ENCODE results near the gene CYP2E1. TPM values are rescaled to one million over a fixed set of nuclear protein-coding genes. Genes with fewer than 3 reads are reported as not detected.
"Not testable (repeated sequence)": the region's sequence is repeated elsewhere in the genome, so short reads cannot be mapped to it uniquely, and the experiment has no call there.

The CYP2E1 gene
- total RNA-seq, 1 experiment from 2014 or later = 1.0 TPM

DNA sequence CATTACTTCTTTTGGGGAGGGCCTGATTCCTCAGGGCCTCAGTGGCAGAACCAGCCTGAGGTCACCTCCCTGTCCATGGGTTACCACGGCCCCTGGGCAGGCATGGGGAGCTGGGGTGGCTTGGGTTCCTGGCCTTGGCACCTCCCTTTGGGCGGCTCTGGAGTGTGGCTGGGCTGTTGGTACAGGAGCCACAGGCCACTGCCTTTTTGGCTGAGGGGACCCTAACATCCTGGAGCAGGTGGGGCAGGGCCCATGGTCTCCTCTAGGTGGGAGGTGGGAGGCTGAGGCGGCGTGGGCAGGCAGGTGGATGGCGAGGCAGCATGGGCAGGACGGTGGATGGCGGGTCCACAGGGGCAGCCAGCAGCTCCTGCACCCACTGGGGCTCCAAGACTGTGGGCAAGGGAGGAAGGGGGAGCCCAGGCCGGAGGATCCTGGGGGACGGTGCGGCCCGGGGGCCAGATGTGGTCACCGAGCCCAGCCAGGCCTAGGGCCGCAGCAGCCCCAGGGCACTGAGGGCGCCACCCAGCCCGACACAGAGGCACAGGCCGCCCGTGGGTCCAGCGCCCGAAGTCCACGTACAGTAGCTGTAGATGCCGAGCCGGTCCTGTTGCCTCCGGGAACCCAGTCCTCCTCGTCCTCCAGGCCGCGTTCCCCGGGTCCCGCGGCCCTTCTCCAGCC lies 40.6 kb downstream of the CYP2E1 start:
- POLR2A ChIA-PET = no interaction called here

GRCh38 chr10:133568287-133568614 lies 41.1 kb downstream of the CYP2E1 start:
- no peak for TF ChIP-seq PREB (CRISPR knock-in tag; IDR thresholded peaks at IDR 0.05; ENCODE audit: borderline replicate concordance)
- TF ChIP-seq, protein P1, sequence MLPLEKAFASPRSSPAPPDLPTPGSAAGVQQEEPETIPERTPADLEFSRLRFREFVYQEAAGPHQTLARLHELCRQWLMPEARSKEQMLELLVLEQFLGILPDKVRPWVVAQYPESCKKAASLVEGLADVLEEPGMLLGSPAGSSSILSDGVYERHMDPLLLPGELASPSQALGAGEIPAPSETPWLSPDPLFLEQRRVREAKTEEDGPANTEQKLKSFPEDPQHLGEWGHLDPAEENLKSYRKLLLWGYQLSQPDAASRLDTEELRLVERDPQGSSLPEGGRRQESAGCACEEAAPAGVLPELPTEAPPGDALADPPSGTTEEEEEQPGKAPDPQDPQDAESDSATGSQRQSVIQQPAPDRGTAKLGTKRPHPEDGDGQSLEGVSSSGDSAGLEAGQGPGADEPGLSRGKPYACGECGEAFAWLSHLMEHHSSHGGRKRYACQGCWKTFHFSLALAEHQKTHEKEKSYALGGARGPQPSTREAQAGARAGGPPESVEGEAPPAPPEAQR (CRISPR knock-in tag; IDR thresholded peaks at IDR 0.05) = no peak
- POLR2A ChIA-PET = no interaction called here
- Mint-ChIP-seq H3K27ac (no peak overlapping the region), H3K9me3 (peaks cover 31% of the 10 kb centered on the region), H3K4me1 (no peaks in the 10 kb centered on the region), H3K27me3 (ENCODE audit: low read depth) (peaks cover 7% of the 10 kb centered on the region; the same call in 1 of the 2 replicates), H3K4me3 (no peak overlapping the region), H3K36me3 (peaks cover 26% of the 10 kb centered on the region)
- CTCF ChIA-PET = no interaction called here
- ATAC-seq (no peak), DNase-seq (ENCODE audit: low spot score) (no peak)

More for the DNA sequence above, 40.6 kb downstream of the CYP2E1 start:
- ATAC-seq = no peak
- CTCF ChIA-PET = no interaction called here
- Mint-ChIP-seq H3K4me3 (no peak overlapping the region), H3K27ac (no peak overlapping the region), H3K4me1 (no peaks in the 10 kb centered on the region), H3K9me3 (peaks cover 31% of the 10 kb centered on the region), H3K36me3 (peaks cover 26% of the 10 kb centered on the region), H3K27me3 (ENCODE audit: low read depth) (peaks cover 7% of the 10 kb centered on the region; the same call in 1 of the 2 replicates)
- TF ChIP-seq, protein P2, sequence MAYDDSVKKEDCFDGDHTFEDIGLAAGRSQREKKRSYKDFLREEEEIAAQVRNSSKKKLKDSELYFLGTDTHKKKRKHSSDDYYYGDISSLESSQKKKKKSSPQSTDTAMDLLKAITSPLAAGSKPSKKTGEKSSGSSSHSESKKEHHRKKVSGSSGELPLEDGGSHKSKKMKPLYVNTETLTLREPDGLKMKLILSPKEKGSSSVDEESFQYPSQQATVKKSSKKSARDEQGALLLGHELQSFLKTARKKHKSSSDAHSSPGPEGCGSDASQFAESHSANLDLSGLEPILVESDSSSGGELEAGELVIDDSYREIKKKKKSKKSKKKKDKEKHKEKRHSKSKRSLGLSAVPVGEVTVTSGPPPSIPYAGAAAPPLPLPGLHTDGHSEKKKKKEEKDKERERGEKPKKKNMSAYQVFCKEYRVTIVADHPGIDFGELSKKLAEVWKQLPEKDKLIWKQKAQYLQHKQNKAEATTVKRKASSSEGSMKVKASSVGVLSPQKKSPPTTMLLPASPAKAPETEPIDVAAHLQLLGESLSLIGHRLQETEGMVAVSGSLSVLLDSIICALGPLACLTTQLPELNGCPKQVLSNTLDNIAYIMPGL (CRISPR knock-in tag; IDR thresholded peaks at IDR 0.05) = no peak
- TF ChIP-seq PRDM15 (CRISPR knock-in tag; IDR thresholded peaks at IDR 0.05) (no peak), GRHL2 (CRISPR knock-in tag; IDR thresholded peaks at IDR 0.05; ENCODE audit: insufficient replicate concordance, severe bottlenecking) (no peak)
- no peak for DNase-seq (ENCODE audit: low spot score)

DNA sequence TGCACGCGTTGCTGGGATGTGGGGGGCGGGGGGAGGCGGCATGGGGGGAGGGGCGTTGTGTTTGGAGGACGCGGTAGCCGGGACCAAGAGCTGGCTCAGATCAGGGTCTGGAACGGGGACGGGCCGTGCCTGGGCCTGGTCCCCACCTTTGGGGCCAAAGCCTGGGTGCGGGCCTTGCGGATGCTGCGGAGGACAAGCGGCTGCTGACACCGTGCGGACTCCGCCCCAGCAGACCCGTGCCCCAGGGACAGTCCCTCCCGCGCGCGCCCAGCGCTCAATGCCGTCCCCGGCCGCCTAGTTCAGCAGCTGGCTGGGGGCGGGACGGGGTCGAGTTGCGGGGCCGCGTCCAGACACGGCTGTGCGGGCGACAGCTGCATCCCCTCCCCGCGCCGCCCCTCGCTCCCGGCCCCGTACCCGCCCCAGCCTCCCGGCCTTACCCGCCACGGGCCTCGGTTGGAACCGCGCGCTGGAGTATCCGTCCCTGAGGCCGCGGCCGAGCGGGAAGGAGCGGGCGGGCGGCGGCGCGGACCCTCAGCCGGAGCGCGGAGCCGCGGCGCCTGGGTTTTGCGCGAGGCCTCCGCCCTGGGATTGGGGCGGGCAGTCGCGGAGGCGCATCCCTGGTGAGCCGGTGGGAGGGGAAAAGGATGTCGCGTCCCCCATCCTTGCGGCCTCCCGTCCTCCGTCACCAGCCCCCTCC lies 41.8 kb downstream of the CYP2E1 start:
- CTCF ChIA-PET; POLR2A ChIA-PET; H3K4me3 Mint-ChIP-seq; H3K4me1 Mint-ChIP-seq; H3K27ac Mint-ChIP-seq; DNase-seq (ENCODE audit: low spot score); H3K27me3 Mint-ChIP-seq (ENCODE audit: low read depth): not testable (repeated sequence)
- H3K36me3 Mint-ChIP-seq = peaks cover 29% of the 10 kb centered on the region
- peaks cover 32% of the 10 kb centered on the region for H3K9me3 Mint-ChIP-seq
- peak; percentile 74 for ATAC-seq

GRCh38 chr10:133569801-133570200 lies 42.6 kb downstream of the CYP2E1 start:
- H3K27me3 Mint-ChIP-seq (ENCODE audit: low read depth); CTCF ChIA-PET; H3K4me1 Mint-ChIP-seq; H3K4me3 Mint-ChIP-seq; DNase-seq (ENCODE audit: low spot score); POLR2A ChIA-PET; H3K27ac Mint-ChIP-seq: not testable (repeated sequence)
- ATAC-seq = peak; percentile 14; the same call in 1 of the 2 replicates
- Mint-ChIP-seq H3K36me3 (peaks cover 24% of the 10 kb centered on the region), H3K9me3 (peaks cover 28% of the 10 kb centered on the region)

DNA sequence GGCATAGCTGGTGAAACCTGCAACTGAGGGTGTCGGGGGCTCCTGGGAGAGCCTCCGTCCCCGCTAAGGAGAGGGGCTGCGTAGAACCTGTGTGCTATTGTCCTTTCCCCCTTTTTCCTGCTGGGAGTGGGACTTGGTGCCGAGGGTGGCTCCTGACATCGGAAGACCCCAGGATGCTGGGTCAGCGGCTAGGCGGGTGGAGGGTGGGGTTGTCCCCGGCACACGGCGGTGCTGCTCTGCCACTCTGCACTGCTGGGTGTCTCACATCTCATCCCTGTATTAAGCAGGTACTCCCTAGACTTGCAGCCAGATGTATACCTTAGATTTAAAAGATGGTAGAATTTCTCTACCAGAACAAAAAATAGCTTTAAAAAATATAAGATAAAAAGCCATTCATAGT lies 44.9 kb downstream of the CYP2E1 start:
- H3K4me3 Mint-ChIP-seq; DNase-seq (ENCODE audit: low spot score); CTCF ChIA-PET; ATAC-seq; H3K4me1 Mint-ChIP-seq; H3K27ac Mint-ChIP-seq: not testable (repeated sequence)
- Mint-ChIP-seq H3K36me3 (peaks cover 27% of the 10 kb centered on the region), H3K9me3 (peaks cover 27% of the 10 kb centered on the region), H3K27me3 (ENCODE audit: low read depth) (peaks cover 11% of the 10 kb centered on the region; the same call in 1 of the 2 replicates)
- POLR2A ChIA-PET = interaction anchor here (0.7 kb wide), 1 partner anchor 303 kb away, joined by 6 read pairs; no protein-coding TSS in a partner anchor

DNA sequence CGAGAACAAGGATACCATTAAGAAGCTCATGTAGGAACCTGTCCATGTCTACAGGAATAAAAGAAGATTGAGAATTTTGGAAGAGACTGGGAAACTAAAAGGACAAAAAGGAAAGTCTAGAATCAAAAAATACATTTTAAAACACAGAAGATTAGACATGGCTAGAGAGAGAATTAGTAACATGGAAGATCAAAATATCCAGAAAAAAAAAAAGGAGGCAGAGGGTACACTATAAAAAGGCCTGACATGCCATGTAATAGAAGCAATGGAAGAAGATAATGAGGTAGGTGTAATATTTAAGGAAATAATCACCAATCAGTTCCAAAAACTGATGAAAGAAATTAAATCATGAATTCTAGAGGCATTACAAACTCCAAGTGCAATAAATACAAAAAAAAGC lies 46.3 kb downstream of the CYP2E1 start:
- CTCF ChIA-PET; H3K4me1 Mint-ChIP-seq; POLR2A ChIA-PET; H3K4me3 Mint-ChIP-seq; H3K27ac Mint-ChIP-seq; DNase-seq (ENCODE audit: low spot score); ATAC-seq: not testable (repeated sequence)
- H3K9me3 Mint-ChIP-seq = peaks cover 27% of the 10 kb centered on the region
- peaks cover 11% of the 10 kb centered on the region; the same call in 1 of the 2 replicates for H3K27me3 Mint-ChIP-seq (ENCODE audit: low read depth)
- H3K36me3 Mint-ChIP-seq = peaks cover 27% of the 10 kb centered on the region

GRCh38 chr10:133577037-133577436 lies 49.9 kb downstream of the CYP2E1 start:
- Mint-ChIP-seq H3K36me3 (peaks cover 41% of the 10 kb centered on the region), H3K9me3 (peaks cover 35% of the 10 kb centered on the region)
- H3K4me1 Mint-ChIP-seq; H3K4me3 Mint-ChIP-seq; POLR2A ChIA-PET; ATAC-seq; H3K27ac Mint-ChIP-seq; CTCF ChIA-PET; H3K27me3 Mint-ChIP-seq (ENCODE audit: low read depth); DNase-seq (ENCODE audit: low spot score): not testable (repeated sequence)

Measured in WTC11 (cell line).